HepG2 (cell line): Measurements from ENCODE around the gene SH3YL1. TPM values are rescaled to one million over a fixed set of nuclear protein-coding genes. Genes with fewer than 3 reads are reported as not detected.
A peak's percentile ranks its signal among the peaks of the same experiment; 100 is the strongest.

ENCODE experiments used
- EEA1 ChIP-seq: sonication (generic); formaldehyde crosslinking; IDR thresholded peaks from 2 replicates; pipeline ENCODE4 v1.5.1; 2020; ENCODE audit warnings: mild to moderate bottlenecking, missing genetic modification reagents, borderline replicate concordance
- FIP1L1 ChIP-seq: fragments of 200-400 bp; formaldehyde crosslinking; IDR thresholded peaks from 2 replicates; pipeline ENCODE4 v1.6.1; 2018; ENCODE audit warnings: low read depth, mild to moderate bottlenecking, low read length, moderate library complexity, borderline replicate concordance; ENCODE audit not compliant: insufficient read depth
- FOXA3 ChIP-seq: IDR thresholded peaks from 2 replicates; pipeline ENCODE4 v1.6.1; 2016; ENCODE audit warnings: missing genetic modification reagents, missing compliant biosample characterization
- GATAD2A ChIP-seq: IDR thresholded peaks from 2 replicates; pipeline ENCODE4 v1.6.1; 2016
- HNF4G ChIP-seq, 2 experiments: sonication (generic) in 1 of 2; formaldehyde crosslinking in 1 of 2; IDR thresholded peaks; 2 replicates each; pipeline versions ENCODE4 v1.4.0 to v1.6.1; 2011 to 2020; ENCODE audit warnings: borderline replicate concordance in 2 of 2, low read depth in 2 of 2, mild to moderate bottlenecking in 2 of 2, low read length in 1 of 2, missing genetic modification reagents in 1 of 2, moderate library complexity in 1 of 2
- ISX ChIP-seq: sonication (generic); formaldehyde crosslinking; conservative IDR thresholded peaks from 2 replicates; pipeline ENCODE4 v1.5.0; 2020; ENCODE audit warnings: missing genetic modification reagents
- KLF11 ChIP-seq: IDR thresholded peaks from 2 replicates; pipeline ENCODE4 v1.6.1; 2016; ENCODE audit warnings: missing compliant biosample characterization
- KLF6 ChIP-seq: IDR thresholded peaks from 2 replicates; pipeline ENCODE4 v1.8.0; 2016; ENCODE audit warnings: missing biosample characterization, missing genetic modification reagents
- NCOA5 ChIP-seq: sonication (generic); formaldehyde crosslinking; IDR thresholded peaks from 2 replicates; pipeline ENCODE4 v1.4.0; 2020; ENCODE audit warnings: missing genetic modification reagents
- NR2F6 ChIP-seq, 2 experiments: IDR thresholded peaks; 2 replicates each; pipeline ENCODE4 v1.6.1; 2016; ENCODE audit warnings: antibody characterized with exemption in 1 of 2, mild to moderate bottlenecking in 1 of 2
- PHF21A ChIP-seq: sonication (generic); formaldehyde crosslinking; IDR thresholded peaks from 2 replicates; pipeline ENCODE4 v1.5.0; 2020; ENCODE audit warnings: mild to moderate bottlenecking, missing genetic modification reagents
- PHF5A ChIP-seq: IDR thresholded peaks from one replicate; pipeline ENCODE4 v1.6.1; 2018; ENCODE audit warnings: low read depth, missing genetic modification reagents; ENCODE audit not compliant: unreplicated experiment
- SMARCC2 ChIP-seq: fragments of 450-650 bp; IDR thresholded peaks from 2 replicates; pipeline ENCODE4 v1.6.1; 2017; ENCODE audit warnings: antibody characterized with exemption, mild to moderate bottlenecking
- SOX13 ChIP-seq, 3 experiments: fragments of 450-650 bp in 1 of 3; sonication (generic) in 1 of 3; formaldehyde crosslinking in 1 of 3; IDR thresholded peaks in 2 of 3; conservative IDR thresholded peaks in 1 of 3; 2 replicates each; pipeline versions ENCODE4 v1.5.0 to v1.6.1; 2016 to 2020; ENCODE audit warnings: antibody characterized with exemption in 1 of 3, mild to moderate bottlenecking in 1 of 3, missing compliant biosample characterization in 1 of 3, missing genetic modification reagents in 1 of 3, moderate library complexity in 1 of 3
- SOX5 ChIP-seq: IDR thresholded peaks from 2 replicates; pipeline ENCODE4 v1.6.1; 2016; ENCODE audit warnings: borderline replicate concordance
- SP4 ChIP-seq: sonication (generic); formaldehyde crosslinking; IDR thresholded peaks from 2 replicates; pipeline ENCODE4 v1.8.1; 2023; ENCODE audit warnings: mild to moderate bottlenecking, missing genetic modification reagents
- SP5 ChIP-seq: IDR thresholded peaks from 2 replicates; pipeline ENCODE4 v1.6.1; 2016; ENCODE audit warnings: low read depth, borderline replicate concordance
- SRSF1 ChIP-seq: fragments of 200-400 bp; formaldehyde crosslinking; optimal IDR thresholded peaks from 2 replicates; pipeline ENCODE3; 2017; ENCODE audit warnings: mild to moderate bottlenecking, low read depth, low read length, moderate library complexity
- TRAFD1 ChIP-seq: sonication (generic); formaldehyde crosslinking; IDR thresholded peaks from 2 replicates; pipeline ENCODE4 v1.5.1; 2020; ENCODE audit warnings: missing genetic modification reagents, mild to moderate bottlenecking, borderline replicate concordance
- ZNF205 ChIP-seq: IDR thresholded peaks from 2 replicates; pipeline ENCODE4 v1.6.1; 2018; ENCODE audit warnings: missing biosample characterization, missing genetic modification reagents
- polyA plus RNA-seq, 8 experiments: library from polyadenylated mRNA; depleted of rRNA in 3 of 8; stranded (reverse) in 7 of 8; unstranded in 1 of 8; fragments of >200 nt; fragmentation: Illumina TruSeq in 4 of 8; extraction: Trizol in 4 of 8; gene quantifications; 2 replicates each; pipeline versions ENCODE4 v1.2.1 to v1.2.3, GENCODE V29; 2011 to 2016; ENCODE audit warnings: low read depth in 4 of 8, missing spikeins in 1 of 8, mixed read lengths in 1 of 8; ENCODE audit not compliant: insufficient read depth in 1 of 8
- total RNA-seq, 5 experiments: library from RNA; depleted of rRNA; stranded (reverse); fragments of >200 nt; fragmentation: Illumina TruSeq; extraction: Trizol; gene quantifications; 2 replicates each; pipeline ENCODE4 v1.2.3, GENCODE V29; 2016; ENCODE audit warnings: low read depth in 1 of 5
- TF ChIP-seq, protein P1 (sequence below): sonication (generic); formaldehyde crosslinking; IDR thresholded peaks from 2 replicates; pipeline ENCODE4 v1.4.0; 2020; ENCODE audit warnings: missing genetic modification reagents, mild to moderate bottlenecking, borderline replicate concordance
- TF ChIP-seq, protein P2 (sequence below): sonication (generic); formaldehyde crosslinking; IDR thresholded peaks from 2 replicates; pipeline ENCODE4 v1.4.0; 2020; ENCODE audit warnings: missing genetic modification reagents

Gene SH3YL1
- total and polyA plus RNA-seq, 2 of the 13 experiments (the other 11 are each of a cell fraction or from before 2014, with no cell fraction given), result 13.0 to 48.2 TPM

GRCh38 chr2:234421-234820 is 29.4 kb downstream of the SH3YL1 start (continued):
- TF ChIP-seq SMARCC2 (no peak), SRSF1 (no peak), NCOA5 (CRISPR knock-in tag) (no peak), HNF4G (IDR thresholded peaks at IDR 0.05; ENCODE audit: borderline replicate concordance, low read depth, low read length) (no peak), HNF4G (CRISPR knock-in tag; IDR thresholded peaks at IDR 0.05; ENCODE audit: borderline replicate concordance, low read depth) (no peak), SOX5 (CRISPR knock-in tag) (peak; percentile 36; the same call in 1 of the 2 replicates), ISX (no peak), SP5 (CRISPR knock-in tag) (no peak), PHF5A (no peak), KLF6 (CRISPR knock-in tag) (no peak), SP4 (no peak), FOXA3 (peak; percentile 37; the same call in 1 of the 2 replicates), FIP1L1 (no peak), ZNF205 (no peak), TRAFD1 (CRISPR knock-in tag) (no peak), KLF11 (CRISPR knock-in tag) (no peak), GATAD2A (CRISPR knock-in tag) (peak; percentile 29; the same call in 1 of the 2 replicates), NR2F6 (IDR thresholded peaks at IDR 0.05) (no peak), NR2F6 (CRISPR knock-in tag; IDR thresholded peaks at IDR 0.05) (peak; percentile 42; the same call in 1 of the 2 replicates), EEA1 (CRISPR knock-in tag) (no peak), PHF21A (CRISPR knock-in tag) (no peak), SOX13 (IDR thresholded peaks at IDR 0.05) (no peak), SOX13 (CRISPR knock-in tag; conservative IDR thresholded peaks at IDR 0.05 in 1 of 2, IDR thresholded peaks at IDR 0.05 in 1 of 2) (peak in 1 of 2 experiments; percentile 13; a peak in 1 of 4 replicates)
- TF ChIP-seq, protein P1, sequence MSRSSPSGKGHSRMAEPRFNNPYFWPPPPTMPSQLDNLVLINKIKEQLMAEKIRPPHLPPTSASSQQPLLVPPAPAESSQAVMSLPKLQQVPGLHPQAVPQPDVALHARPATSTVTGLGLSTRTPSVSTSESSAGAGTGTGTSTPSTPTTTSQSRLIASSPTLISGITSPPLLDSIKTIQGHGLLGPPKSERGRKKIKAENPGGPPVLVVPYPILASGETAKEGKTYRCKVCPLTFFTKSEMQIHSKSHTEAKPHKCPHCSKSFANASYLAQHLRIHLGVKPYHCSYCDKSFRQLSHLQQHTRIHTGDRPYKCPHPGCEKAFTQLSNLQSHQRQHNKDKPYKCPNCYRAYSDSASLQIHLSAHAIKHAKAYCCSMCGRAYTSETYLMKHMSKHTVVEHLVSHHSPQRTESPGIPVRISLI (CRISPR knock-in tag), result no peak
- TF ChIP-seq, protein P2, sequence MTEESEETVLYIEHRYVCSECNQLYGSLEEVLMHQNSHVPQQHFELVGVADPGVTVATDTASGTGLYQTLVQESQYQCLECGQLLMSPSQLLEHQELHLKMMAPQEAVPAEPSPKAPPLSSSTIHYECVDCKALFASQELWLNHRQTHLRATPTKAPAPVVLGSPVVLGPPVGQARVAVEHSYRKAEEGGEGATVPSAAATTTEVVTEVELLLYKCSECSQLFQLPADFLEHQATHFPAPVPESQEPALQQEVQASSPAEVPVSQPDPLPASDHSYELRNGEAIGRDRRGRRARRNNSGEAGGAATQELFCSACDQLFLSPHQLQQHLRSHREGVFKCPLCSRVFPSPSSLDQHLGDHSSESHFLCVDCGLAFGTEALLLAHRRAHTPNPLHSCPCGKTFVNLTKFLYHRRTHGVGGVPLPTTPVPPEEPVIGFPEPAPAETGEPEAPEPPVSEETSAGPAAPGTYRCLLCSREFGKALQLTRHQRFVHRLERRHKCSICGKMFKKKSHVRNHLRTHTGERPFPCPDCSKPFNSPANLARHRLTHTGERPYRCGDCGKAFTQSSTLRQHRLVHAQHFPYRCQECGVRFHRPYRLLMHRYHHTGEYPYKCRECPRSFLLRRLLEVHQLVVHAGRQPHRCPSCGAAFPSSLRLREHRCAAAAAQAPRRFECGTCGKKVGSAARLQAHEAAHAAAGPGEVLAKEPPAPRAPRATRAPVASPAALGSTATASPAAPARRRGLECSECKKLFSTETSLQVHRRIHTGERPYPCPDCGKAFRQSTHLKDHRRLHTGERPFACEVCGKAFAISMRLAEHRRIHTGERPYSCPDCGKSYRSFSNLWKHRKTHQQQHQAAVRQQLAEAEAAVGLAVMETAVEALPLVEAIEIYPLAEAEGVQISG, result no peak
